Measurements from ENCODE around the gene COL23A1. TPM values are rescaled to one million over a fixed set of nuclear protein-coding genes. Genes with fewer than 3 reads are reported as not detected.

Gene COL23A1
- polyA plus RNA-seq, 2 of the 4 experiments (the other 2 are of a cell fraction), result not detected

DNA sequence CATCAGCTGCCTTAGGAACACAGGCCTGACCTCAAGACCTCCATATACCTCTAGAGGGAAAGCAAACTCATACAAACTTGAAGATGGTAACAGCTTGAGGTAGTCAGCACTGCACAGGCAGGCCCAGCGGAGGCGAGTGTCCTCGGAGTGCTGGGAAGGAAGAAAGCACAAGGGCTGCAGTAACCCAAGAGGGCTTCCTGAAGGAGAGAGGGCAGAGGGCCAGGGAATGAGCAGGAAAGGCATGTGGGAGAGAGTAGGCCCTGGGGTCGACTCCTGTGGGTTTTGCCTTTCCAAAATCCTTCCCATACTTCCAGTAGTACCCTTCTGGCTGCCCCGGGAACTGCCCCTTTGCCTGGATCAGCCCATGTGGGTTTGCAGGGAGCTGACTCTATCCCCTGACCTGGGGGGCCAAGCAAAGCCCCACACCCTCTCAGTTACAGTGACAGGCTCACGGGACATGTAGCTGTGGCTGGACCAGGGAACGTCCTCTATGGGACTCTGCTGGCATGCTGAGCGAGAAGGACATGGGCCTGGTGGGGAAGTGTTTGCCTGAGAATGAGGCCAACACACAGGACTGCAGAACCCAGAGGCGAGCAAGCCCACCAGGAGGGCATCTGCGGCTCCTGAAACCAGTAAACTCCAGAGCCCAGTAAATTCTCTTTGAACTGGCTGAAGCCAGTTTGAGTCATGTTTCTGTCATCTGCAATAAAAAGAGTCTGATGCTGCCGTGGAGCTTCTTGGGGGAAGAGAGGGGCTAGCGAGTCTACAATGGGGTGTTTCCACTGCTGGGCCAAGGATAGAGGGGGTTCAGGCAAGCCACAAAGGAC is 64.1 kb downstream of the COL23A1 start:
- no peak for DNase-seq (ENCODE audit: low read depth in 1 of 2, low spot score in 1 of 2)
- Histone ChIP-seq H3K27ac (no peak overlapping the region), H3K4me2 (no peak overlapping the region), H3K4me3 (no peak overlapping the region), H3K4me1 (no peaks in the 10 kb centered on the region), H3K9me3 (no peaks in the 10 kb centered on the region)
- FAIRE-seq, result no peak
- ChIA-PET POLR2A (no interaction called here), CTCF (no interaction called here)
- no peak for ATAC-seq
- TF ChIP-seq JUN (IDR thresholded peaks at IDR 0.05) (no peak), ELK1 (IDR thresholded peaks at IDR 0.05; ENCODE audit: low read depth, low read length) (no peak), HOXB5 (CRISPR knock-in tag; IDR thresholded peaks at IDR 0.05) (no peak), CHD2 (IDR thresholded peaks at IDR 0.05; ENCODE audit: low read length, partially characterized antibody) (no peak), ZFP36 (IDR thresholded peaks at IDR 0.05; ENCODE audit: borderline replicate concordance, partially characterized antibody) (no peak), FOXS1 (CRISPR knock-in tag; IDR thresholded peaks at IDR 0.05) (no peak), NPAS2 (CRISPR knock-in tag; IDR thresholded peaks at IDR 0.05; ENCODE audit: borderline replicate concordance) (no peak)
- TF ChIP-seq, protein P1, sequence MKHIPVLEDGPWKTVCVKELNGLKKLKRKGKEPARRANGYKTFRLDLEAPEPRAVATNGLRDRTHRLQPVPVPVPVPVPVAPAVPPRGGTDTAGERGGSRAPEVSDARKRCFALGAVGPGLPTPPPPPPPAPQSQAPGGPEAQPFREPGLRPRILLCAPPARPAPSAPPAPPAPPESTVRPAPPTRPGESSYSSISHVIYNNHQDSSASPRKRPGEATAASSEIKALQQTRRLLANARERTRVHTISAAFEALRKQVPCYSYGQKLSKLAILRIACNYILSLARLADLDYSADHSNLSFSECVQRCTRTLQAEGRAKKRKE (CRISPR knock-in tag; IDR thresholded peaks at IDR 0.05; ENCODE audit: low read depth), result no peak
- WGBS (ENCODE audit: missing lambda C conversion rate), result 38% methylated on average over 10 of the region's 12 CpGs

DNA sequence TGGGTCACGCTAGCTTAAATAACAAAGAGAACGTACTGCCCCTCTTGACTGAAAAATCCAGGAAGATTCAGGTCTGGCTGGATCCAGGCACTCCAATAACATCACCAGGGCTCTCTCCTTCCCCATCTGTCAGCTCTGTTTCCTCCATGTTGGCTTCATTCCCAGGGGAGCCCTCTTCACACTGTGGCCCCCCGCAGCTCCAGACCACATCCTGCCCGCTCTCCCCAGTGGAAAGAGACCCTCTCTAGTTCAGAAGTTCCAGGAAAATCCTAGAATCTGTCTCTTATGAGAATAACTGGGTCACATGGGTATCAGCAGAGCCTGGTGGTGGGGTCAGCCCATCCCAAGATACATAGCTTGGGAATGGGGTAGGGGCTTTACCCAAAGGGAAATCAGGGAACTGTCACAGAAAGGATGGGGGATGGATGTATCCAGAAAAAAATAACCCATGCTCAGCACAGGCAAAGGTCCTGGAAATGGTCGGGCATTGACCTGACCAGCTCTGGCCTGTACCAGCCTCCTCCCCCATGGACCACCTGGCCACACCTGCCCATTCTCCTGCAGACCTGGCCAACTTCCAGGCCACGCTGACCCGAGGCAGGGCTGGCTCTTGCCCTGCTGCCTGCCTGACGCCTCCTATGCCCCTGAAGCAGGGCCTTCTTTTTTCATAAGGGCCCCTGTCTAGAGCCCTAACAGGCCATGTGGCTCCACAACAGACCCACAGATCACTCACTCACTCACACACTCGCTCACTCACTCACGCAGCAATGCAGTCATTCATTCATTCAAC is 65.9 kb downstream of the COL23A1 start:
- no peaks in the 10 kb centered on the region; the same call in 2 of the 3 replicates for H3K9me3 ChIP-seq
- H3K27ac ChIP-seq, result no peak overlapping the region
- no peak overlapping the region for H3K4me3 ChIP-seq
- TF ChIP-seq ESRRA (IDR thresholded peaks at IDR 0.05; ENCODE audit: borderline replicate concordance, low read length), result no peak
- no peak for TF ChIP-seq HMGXB4 (CRISPR knock-in tag; IDR thresholded peaks at IDR 0.05; ENCODE audit: borderline replicate concordance)
- no peak for TF ChIP-seq CTCF (IDR thresholded peaks at IDR 0.05)
- no peak for TF ChIP-seq KDM5A (IDR thresholded peaks at IDR 0.05)
- no peak for TF ChIP-seq HES2 (IDR thresholded peaks at IDR 0.05)
- no peak for TF ChIP-seq HOXA7 (CRISPR knock-in tag; IDR thresholded peaks at IDR 0.05)
- no peak for TF ChIP-seq HEYL (CRISPR knock-in tag; IDR thresholded peaks at IDR 0.05)
- TF ChIP-seq ZSCAN20 (CRISPR knock-in tag; IDR thresholded peaks at IDR 0.05), result no peak
- TF ChIP-seq ELK1 (IDR thresholded peaks at IDR 0.05; ENCODE audit: low read depth, low read length), result no peak
- no peak for TF ChIP-seq NR3C1 (IDR thresholded peaks at IDR 0.05)
- TF ChIP-seq ZFP36 (IDR thresholded peaks at IDR 0.05; ENCODE audit: borderline replicate concordance, partially characterized antibody), result no peak
- TF ChIP-seq PBX3 (IDR thresholded peaks at IDR 0.05), result no peak
- no peaks in the 10 kb centered on the region for H3K4me1 ChIP-seq
- WGBS (ENCODE audit: missing lambda C conversion rate), result 18% methylated on average over 10 of the region's 10 CpGs
- H3K4me2 ChIP-seq, result no peak overlapping the region
- ATAC-seq (no peak), DNase-seq (ENCODE audit: low read depth in 1 of 2, low spot score in 1 of 2) (no peak), FAIRE-seq (no peak)
- ChIA-PET POLR2A (no interaction called here), CTCF (no interaction called here)

Measured in A549 (cell line).